GM12878 (cell line): ENCODE data around the gene ACAP1.
"Not testable (repeated sequence)": the region's sequence is repeated elsewhere in the genome, so short reads cannot be mapped to it uniquely, and the experiment has no call there.

Source experiments
- CTCF ChIP-seq, 3 experiments: IDR thresholded peaks in 2 of 3; conservative IDR thresholded peaks in 1 of 3; 2 replicates each; pipeline ENCODE4 v1.5.1; 2011; ENCODE audit warnings: low read depth in 3 of 3, low read length in 3 of 3, mild to moderate bottlenecking in 3 of 3, control low read depth in 2 of 3, moderate library complexity in 2 of 3, inconsistent platforms in 1 of 3, mixed read lengths in 1 of 3; ENCODE audit not compliant: control insufficient read depth in 2 of 3, insufficient read depth in 1 of 3; ENCODE audit errors: extremely low read depth in 1 of 3
- EP300 ChIP-seq, 2 experiments: fragments of 150-350 bp in 1 of 2; IDR thresholded peaks; 2 replicates each; pipeline ENCODE4 v1.6.1; 2011 to 2012; ENCODE audit warnings: low read depth in 2 of 2, low read length in 2 of 2, borderline replicate concordance in 1 of 2, improper control_type of control experiment in 1 of 2, inconsistent platforms in 1 of 2; ENCODE audit not compliant: control insufficient read depth in 1 of 2
- KAT2A ChIP-seq: conservative IDR thresholded peaks from 2 replicates; pipeline ENCODE4 v1.6.1; 2011; ENCODE audit warnings: low read depth, low read length; ENCODE audit not compliant: control insufficient read depth
- PML ChIP-seq: IDR thresholded peaks from 2 replicates; pipeline ENCODE4 v1.6.1; 2012; ENCODE audit warnings: low read length, inconsistent platforms
- POLR2A ChIP-seq: IDR thresholded peaks from 2 replicates; pipeline ENCODE4 v1.6.1; 2011; ENCODE audit warnings: low read depth, mild to moderate bottlenecking, low read length
- SRF ChIP-seq, 2 experiments: IDR thresholded peaks; 2 replicates each; pipeline ENCODE4 v1.6.1; 2011; ENCODE audit warnings: low read depth in 2 of 2, low read length in 2 of 2, mild to moderate bottlenecking in 1 of 2, moderate library complexity in 1 of 2
- ZNF274 ChIP-seq: IDR thresholded peaks from one replicate; pipeline ENCODE4 v1.8.0; 2011; ENCODE audit not compliant: insufficient read length, insufficient read depth

- not testable (repeated sequence) for TF ChIP-seq ZNF274; CTCF (IDR thresholded peaks at IDR 0.05 in 2 of 3, conservative IDR thresholded peaks at IDR 0.05 in 1 of 3; ENCODE audit: control insufficient read depth in 2 of 3, extremely low read depth in 1 of 3, insufficient read depth in 1 of 3, low read depth in 3 of 3, low read length in 3 of 3); POLR2A; EP300 (IDR thresholded peaks at IDR 0.05; ENCODE audit: borderline replicate concordance in 1 of 2, control insufficient read depth in 1 of 2, low read depth in 2 of 2, low read length in 2 of 2); SRF (IDR thresholded peaks at IDR 0.05; ENCODE audit: low read depth in 2 of 2, low read length in 2 of 2); PML; KAT2A
Observed at GRCh38 chr17:7337600-7337999, 1.3 kb downstream of the ACAP1 start.
